Suppressor macrophage (primary cell): ENCODE measurements around the gene LAMA4.

ENCODE experiments used
- DNase-seq, 4 experiments: peaks; one replicate each; pipeline ENCODE4 v3.0.0-alpha.2; 2020 to 2022

LAMA4 gene

GRCh38 chr6:112085286-112086065 lies 168.9 kb downstream of the LAMA4 start:
- peak; percentile 30 to 68 (median 48) for DNase-seq

GRCh38 chr6:112081569-112081968 lies 172.8 kb downstream of the LAMA4 start:
- no peak for DNase-seq

DNA sequence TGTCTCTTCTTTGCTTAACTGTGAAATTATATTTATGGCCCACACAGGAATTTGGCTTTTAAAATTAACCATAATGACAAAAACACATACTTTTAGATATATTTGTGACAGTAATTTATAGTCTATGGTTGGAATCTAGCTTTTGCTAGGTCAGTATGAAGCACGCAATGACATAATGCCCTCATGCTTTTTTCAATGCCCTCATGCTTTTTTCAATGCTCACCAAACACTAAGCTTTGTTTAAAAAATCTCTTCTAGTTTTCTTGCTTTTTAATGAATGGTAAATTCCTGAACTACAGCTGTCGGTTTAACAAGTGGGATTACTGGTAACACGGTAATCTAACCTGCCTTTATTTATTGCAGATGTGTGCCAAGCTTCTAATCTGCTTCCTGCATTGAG lies 187.8 kb downstream of the LAMA4 start:
- DNase-seq: no peak

- no peak for DNase-seq
Observed at GRCh38 chr6:112065426-112065986, 188.9 kb downstream of the LAMA4 start.

DNA sequence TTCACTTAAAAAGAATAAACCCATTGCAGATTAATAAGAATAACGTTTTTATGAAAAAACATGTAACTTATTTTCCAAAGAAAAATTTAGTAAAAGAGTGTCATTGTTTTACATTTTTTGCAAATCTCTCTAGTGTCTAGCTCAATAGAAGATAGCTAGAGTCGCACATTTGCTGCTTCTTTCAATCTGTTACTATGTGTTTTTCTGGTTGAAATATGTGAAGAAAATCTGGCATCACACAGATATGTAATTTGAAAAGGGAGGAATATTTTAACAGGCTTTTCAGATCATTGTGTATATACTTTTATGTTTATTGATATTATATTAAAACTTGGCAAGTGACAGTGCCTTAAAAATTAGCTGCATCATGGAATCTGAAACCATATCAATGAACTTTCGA lies 191.4 kb downstream of the LAMA4 start:
- no peak for DNase-seq

GRCh38 chr6:112061605-112062004 lies 192.8 kb downstream of the LAMA4 start:
- DNase-seq: no peak
